Thoracic aorta (tissue), 2 donors: ENCODE data around the gene ENDOG. TPM values are rescaled to one million over a fixed set of nuclear protein-coding genes. Genes with fewer than 3 reads are reported as not detected.

Experiments used
- ATAC-seq: fragments of 150-250 bp; one replicate; pipeline ENCODE4 v1.8.0; 2017; ENCODE audit warnings: low read depth; ENCODE audit not compliant: insufficient number of reproducible peaks, low FRiP score
- DNase-seq: peaks from one replicate; pipeline ENCODE4 v3.0.0-alpha.2; 2020; ENCODE audit warnings: low spot score
- H3K27ac ChIP-seq, 2 donors: fragments of 200-600 bp; sonication (generic); 1 replicate in 1 of 2; 2 replicates in 1 of 2; pipeline ENCODE4 v1.5.1; 2016; ENCODE audit warnings: mild to moderate bottlenecking in 2 of 2, moderate library complexity in 2 of 2
- H3K27me3 ChIP-seq: fragments of 200-600 bp; sonication (generic); replicated peaks from 2 replicates; pipeline ENCODE4 v1.6.0; 2016; ENCODE audit warnings: mild to moderate bottlenecking; ENCODE audit not compliant: insufficient read depth
- H3K36me3 ChIP-seq: fragments of 200-600 bp; sonication (generic); one replicate; pipeline ENCODE4 v1.5.1; 2016
- H3K4me1 ChIP-seq, 2 donors: fragments of 200-600 bp; sonication (generic); 1 replicate in 1 of 2; 2 replicates in 1 of 2; pipeline versions ENCODE4 v1.5.1 to v1.6.0; 2016; ENCODE audit warnings: low read depth in 2 of 2, mild to moderate bottlenecking in 1 of 2; ENCODE audit not compliant: control insufficient read depth in 1 of 2
- H3K4me3 ChIP-seq: fragments of 200-600 bp; sonication (generic); 2 replicates; pipeline ENCODE4 v1.5.1; 2016; ENCODE audit warnings: mild to moderate bottlenecking
- H3K9me3 ChIP-seq: fragments of 200-600 bp; sonication (generic); 2 replicates; pipeline ENCODE4 v1.5.1; 2016
- CTCF ChIP-seq: fragments of 200-600 bp; sonication (generic); IDR thresholded peaks from one replicate; pipeline ENCODE4 v1.5.1; 2019; ENCODE audit warnings: antibody characterized with exemption
- total RNA-seq, 2 donors: library from RNA; depleted of rRNA; stranded (reverse); fragments of >200 nt; gene quantifications; one replicate each; pipeline versions ENCODE4 v1.1.0 to v1.2.3, GENCODE V29; 2016

Gene ENDOG
- total RNA-seq, 2 donors from 2014 or later: 21.2 to 26.4 TPM

DNA sequence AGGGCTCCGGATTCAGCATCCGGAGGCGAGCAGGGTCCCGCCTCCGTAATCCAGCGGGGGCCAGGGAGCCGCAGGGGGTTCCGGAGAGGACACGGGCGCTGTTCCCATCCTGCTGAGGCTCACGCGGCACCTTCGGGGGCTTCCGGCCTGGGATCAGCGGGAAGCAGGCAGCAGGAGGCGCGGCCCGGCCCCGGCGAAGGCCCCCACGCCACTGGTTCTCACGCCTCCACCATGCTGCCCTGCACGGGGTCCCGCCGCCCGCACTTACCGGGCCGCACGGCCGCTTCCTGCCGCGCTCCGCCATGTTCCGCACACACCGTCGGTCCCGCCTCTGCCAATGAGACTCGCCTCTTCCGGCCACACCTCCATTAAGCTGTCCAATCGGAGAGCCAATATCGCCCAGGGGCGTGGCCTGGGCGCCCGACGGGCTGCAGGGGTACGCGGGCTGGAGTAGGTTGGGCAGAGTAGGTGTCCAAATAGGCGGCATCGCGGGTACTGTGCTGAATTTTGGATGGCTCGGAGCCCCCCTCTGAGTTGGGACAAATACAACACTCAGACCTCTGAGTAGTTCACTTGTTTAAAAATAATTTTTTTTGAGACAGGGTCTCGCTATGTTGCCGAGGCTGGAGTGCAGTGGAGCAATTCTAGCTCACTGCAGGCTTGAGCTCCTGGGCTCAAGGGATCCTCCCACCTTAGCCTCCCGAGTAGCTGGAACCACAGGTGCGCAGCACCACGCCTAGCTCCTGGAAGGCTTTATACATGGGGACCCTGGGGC is 11.4 kb downstream of the ENDOG start, which contains the start of gene SPOUT1:
TSS of gene SPOUT1 (minus strand) at position 318 of the 775 bp plus-strand sequence. CDS start at position 304, 14 bp downstream.
- peak; percentile 92 for ATAC-seq
- peaks cover 8 to 19% of the 10 kb centered on the region in 2 donors for H3K4me1 ChIP-seq
- peak within 1 kb of the TSS; percentile 72 to 82 for H3K27ac ChIP-seq
- no peak for TF ChIP-seq CTCF
- no peaks in the 10 kb centered on the region for H3K9me3 ChIP-seq
- no peaks in the 10 kb centered on the region for H3K27me3 ChIP-seq
- DNase-seq: peak; percentile 81
- H3K36me3 ChIP-seq: peaks cover 13% of the 10 kb centered on the region
- H3K4me3 ChIP-seq: peak within 1 kb of the TSS; percentile 84

DNA sequence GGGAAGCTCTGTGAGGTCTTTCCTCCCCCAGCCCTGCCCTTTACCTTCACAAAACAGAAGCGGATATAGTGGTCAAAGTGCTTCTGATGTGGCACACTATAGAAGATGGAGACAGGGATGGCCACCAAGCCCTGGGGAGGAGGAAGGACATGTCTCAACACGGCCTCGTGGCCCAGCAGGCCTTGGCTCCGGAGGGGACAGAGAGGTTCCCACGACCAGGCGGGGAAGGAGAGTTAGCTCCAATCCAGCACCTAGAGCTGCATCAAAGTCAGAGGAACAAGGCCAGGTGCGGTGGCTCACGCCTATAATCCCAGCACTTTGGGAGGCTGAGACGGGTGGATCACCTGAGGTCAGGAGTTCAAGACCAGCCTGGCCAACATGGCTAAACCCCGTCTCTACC is 15.4 kb downstream of the ENDOG start:
- Histone ChIP-seq H3K9me3 (no peaks in the 10 kb centered on the region), H3K27ac (no peak overlapping the region), H3K4me1 (peaks cover 6 to 11% of the 10 kb centered on the region in 2 donors), H3K4me3 (no peak overlapping the region), H3K36me3 (peaks cover 8% of the 10 kb centered on the region), H3K27me3 (no peaks in the 10 kb centered on the region)
- no peak for ATAC-seq
- no peak for DNase-seq
- no peak for TF ChIP-seq CTCF

DNA sequence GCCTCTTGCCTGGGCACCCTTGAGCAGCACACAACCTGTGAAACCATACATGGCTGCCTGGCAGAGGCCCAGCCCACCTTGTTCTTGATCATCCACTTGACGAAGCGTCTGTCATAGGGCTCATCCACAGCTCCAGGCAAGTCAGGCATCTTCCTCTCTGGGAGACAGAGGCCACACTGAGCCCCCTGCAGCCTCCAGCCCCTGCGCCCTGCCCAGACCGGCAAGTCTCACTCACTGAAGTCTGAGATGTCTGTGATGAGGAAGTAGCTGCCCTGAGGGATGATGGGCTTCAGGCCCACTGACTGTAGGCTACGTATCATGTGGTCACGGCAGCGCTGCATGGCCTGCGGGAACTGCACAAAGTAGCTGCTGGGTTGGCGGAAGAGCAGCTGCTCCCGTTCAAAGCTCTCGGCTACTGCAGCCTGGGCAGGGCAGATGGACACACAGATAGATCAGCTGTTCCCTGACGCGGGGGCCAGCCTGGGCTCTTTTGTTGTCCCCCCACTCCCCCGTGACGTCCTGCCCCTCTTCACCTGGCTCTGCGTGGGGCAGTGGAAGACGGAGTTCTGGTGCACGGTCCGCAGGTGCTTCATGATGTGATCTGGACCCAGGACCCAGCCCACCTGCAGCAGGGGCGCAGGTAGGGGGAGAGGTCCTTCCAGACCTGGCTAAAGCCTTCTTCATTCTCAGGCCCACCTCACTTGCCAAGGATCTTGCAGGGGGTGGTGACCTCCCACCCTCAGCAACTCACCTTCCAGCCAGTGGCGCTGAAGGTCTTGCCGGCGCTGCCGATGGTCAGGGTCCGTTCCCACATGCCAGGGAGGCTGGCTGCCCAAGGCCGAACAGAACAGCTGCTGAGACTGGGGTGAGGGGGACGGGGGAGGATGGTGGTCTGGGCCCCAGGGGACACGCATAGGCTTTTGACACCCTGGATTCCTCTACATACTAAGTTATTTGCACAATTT is 17.2 kb downstream of the ENDOG start:
- no peaks in the 10 kb centered on the region for H3K4me1 ChIP-seq
- ATAC-seq: no peak
- H3K4me3 ChIP-seq: no peak overlapping the region
- H3K36me3 ChIP-seq: peaks cover 8% of the 10 kb centered on the region
- no peak overlapping the region for H3K27ac ChIP-seq
- no peak for TF ChIP-seq CTCF
- H3K9me3 ChIP-seq: no peaks in the 10 kb centered on the region
- no peak for DNase-seq
- no peaks in the 10 kb centered on the region for H3K27me3 ChIP-seq

GRCh38 chr9:128836509-128837145 is 18.3 kb downstream of the ENDOG start:
- Histone ChIP-seq H3K4me3 (no peak overlapping the region), H3K9me3 (no peaks in the 10 kb centered on the region), H3K4me1 (no peaks in the 10 kb centered on the region), H3K27ac (no peak overlapping the region), H3K36me3 (peaks cover 8% of the 10 kb centered on the region), H3K27me3 (no peaks in the 10 kb centered on the region)
- ATAC-seq: no peak
- no peak for DNase-seq
- TF ChIP-seq CTCF: no peak
